DND-41 (cell line): ENCODE data around the gene RUNX1.
A peak's percentile ranks its signal among the peaks of the same experiment; 100 is the strongest.

Experiments used
- ATAC-seq: fragments of 200-7000 bp; cut with Tn5 transposase; 3 replicates; pipeline ENCODE4 v1.9.1; 2021; ENCODE audit warnings: low read depth; ENCODE audit not compliant: insufficient read depth
- DNase-seq: peaks from one replicate; pipeline ENCODE4 v3.0.0-alpha.2; 2020
- H2AFZ ChIP-seq: 2 replicates; pipeline ENCODE4 v1.6.0; 2012; ENCODE audit warnings: low read depth, low read length
- H3K27ac ChIP-seq: 2 replicates; pipeline ENCODE4 v1.5.1; 2012; ENCODE audit warnings: low read length, inconsistent platforms
- H3K27me3 ChIP-seq: fragments of 200-600 bp; sonication (generic); 2 replicates; pipeline ENCODE4 v1.6.0; 2012; ENCODE audit warnings: low read length, mild to moderate bottlenecking, inconsistent platforms; ENCODE audit not compliant: insufficient read depth, poor library complexity
- H3K36me3 ChIP-seq: 2 replicates; pipeline ENCODE4 v1.5.1; 2012; ENCODE audit warnings: low read length, inconsistent platforms; ENCODE audit not compliant: insufficient read depth
- H3K4me1 ChIP-seq: 2 replicates; pipeline ENCODE4 v1.5.1; 2012; ENCODE audit warnings: mild to moderate bottlenecking, low read length; ENCODE audit not compliant: insufficient read depth
- H3K4me2 ChIP-seq: 2 replicates; pipeline ENCODE4 v1.6.0; 2012; ENCODE audit warnings: mild to moderate bottlenecking, moderate library complexity, low read length, inconsistent platforms; ENCODE audit not compliant: insufficient read depth
- H3K4me3 ChIP-seq, 2 experiments: fragments of 200-600 bp in 1 of 2; shearing (Covaris generic) in 1 of 2; 2 replicates each; pipeline ENCODE4 v1.5.1; 2012 to 2016; ENCODE audit warnings: inconsistent platforms in 2 of 2, low read length in 2 of 2, mild to moderate bottlenecking in 2 of 2, low read depth in 1 of 2, moderate library complexity in 1 of 2
- H3K79me2 ChIP-seq: 2 replicates; pipeline ENCODE4 v1.6.0; 2012; ENCODE audit warnings: low read length, inconsistent platforms; ENCODE audit not compliant: insufficient read depth
- H3K9ac ChIP-seq: 2 replicates; pipeline ENCODE4 v1.6.0; 2012; ENCODE audit warnings: low read depth, mild to moderate bottlenecking, inconsistent platforms, low read length, moderate library complexity
- H3K9me3 ChIP-seq: 2 replicates; pipeline ENCODE4 v1.5.1; 2012; ENCODE audit warnings: low read length, moderate library complexity, mild to moderate bottlenecking, inconsistent platforms; ENCODE audit not compliant: insufficient read depth, severe bottlenecking
- H4K20me1 ChIP-seq: 2 replicates; pipeline ENCODE4 v1.6.0; 2012; ENCODE audit warnings: low read length; ENCODE audit not compliant: insufficient read depth
- CTCF ChIP-seq: IDR thresholded peaks from 2 replicates; pipeline ENCODE4 v1.5.1; 2012; ENCODE audit warnings: borderline replicate concordance, low read length, moderate library complexity, mild to moderate bottlenecking; ENCODE audit not compliant: poor library complexity, severe bottlenecking; ENCODE audit errors: extremely low read depth
- EZH2 ChIP-seq: IDR thresholded peaks from 3 replicates; pipeline ENCODE4 v1.6.1; 2012; ENCODE audit warnings: borderline replicate concordance, low read depth, mild to moderate bottlenecking, moderate library complexity, low read length, inconsistent platforms; ENCODE audit not compliant: severe bottlenecking

The RUNX1 gene

GRCh38 chr21:34950980-34951379 lies 98.1 kb downstream of the RUNX1 start:
- peaks cover 97% of the 10 kb centered on the region for H3K79me2 ChIP-seq
- peaks cover 75% of the 10 kb centered on the region for H4K20me1 ChIP-seq
- no peak overlapping the region for H3K4me3 ChIP-seq
- H3K4me1 ChIP-seq: peaks cover 57% of the 10 kb centered on the region
- no peak overlapping the region for H3K4me2 ChIP-seq
- peaks cover 45% of the 10 kb centered on the region for H3K36me3 ChIP-seq
- no peaks in the 10 kb centered on the region for H3K9me3 ChIP-seq
- H3K27me3 ChIP-seq: no peaks in the 10 kb centered on the region
- no peak for ATAC-seq
- TF ChIP-seq CTCF (no peak), EZH2 (no peak)
- no peak overlapping the region for H3K27ac ChIP-seq
- H3K9ac ChIP-seq: no peak overlapping the region
- no peak overlapping the region for H2AFZ ChIP-seq
- no peak for DNase-seq

- Histone ChIP-seq H2AFZ (no peak overlapping the region), H3K4me2 (no peak overlapping the region), H3K9ac (no peak overlapping the region), H3K9me3 (no peaks in the 10 kb centered on the region), H3K4me1 (peaks cover 54% of the 10 kb centered on the region), H3K79me2 (peaks cover 97% of the 10 kb centered on the region), H3K36me3 (peaks cover 42% of the 10 kb centered on the region), H3K4me3 (no peak overlapping the region), H3K27me3 (no peaks in the 10 kb centered on the region), H4K20me1 (peaks cover 74% of the 10 kb centered on the region), H3K27ac (peak overlapping the region; percentile 5; the same call in 1 of the 2 replicates)
- TF ChIP-seq EZH2 (no peak), CTCF (no peak)
- ATAC-seq (no peak), DNase-seq (no peak)
Observed at GRCh38 chr21:34949499-34949898, 99.6 kb downstream of the RUNX1 start.

- H3K4me2 ChIP-seq: no peak overlapping the region
- no peaks in the 10 kb centered on the region for H3K27me3 ChIP-seq
- peaks cover 74% of the 10 kb centered on the region for H4K20me1 ChIP-seq
- TF ChIP-seq EZH2 (no peak), CTCF (no peak)
- no peaks in the 10 kb centered on the region for H3K9me3 ChIP-seq
- H3K27ac ChIP-seq: peak overlapping the region; percentile 5; the same call in 1 of the 2 replicates
- H3K4me1 ChIP-seq: peaks cover 50% of the 10 kb centered on the region
- ATAC-seq (no peak), DNase-seq (no peak)
- no peak overlapping the region for H2AFZ ChIP-seq
- peaks cover 42% of the 10 kb centered on the region for H3K36me3 ChIP-seq
- no peak overlapping the region for H3K9ac ChIP-seq
- H3K4me3 ChIP-seq: no peak overlapping the region
- peaks cover 97% of the 10 kb centered on the region for H3K79me2 ChIP-seq
Observed at GRCh38 chr21:34949030-34949429, 100.1 kb downstream of the RUNX1 start.

GRCh38 chr21:34948157-34948556 lies 100.9 kb downstream of the RUNX1 start:
- Histone ChIP-seq H3K9me3 (no peaks in the 10 kb centered on the region), H3K27me3 (no peaks in the 10 kb centered on the region), H2AFZ (no peak overlapping the region), H3K4me3 (no peak overlapping the region), H3K27ac (peak overlapping the region; percentile 45; the same call in 1 of the 2 replicates), H3K4me2 (no peak overlapping the region), H3K4me1 (peaks cover 46% of the 10 kb centered on the region), H3K9ac (no peak overlapping the region), H4K20me1 (peaks cover 78% of the 10 kb centered on the region), H3K36me3 (peaks cover 41% of the 10 kb centered on the region), H3K79me2 (peaks cover 97% of the 10 kb centered on the region)
- ATAC-seq (no peak), DNase-seq (no peak)
- no peak for TF ChIP-seq CTCF
- no peak for TF ChIP-seq EZH2
